K562 (cell line): Measurements from ENCODE around the gene RIC3. TPM values are rescaled to one million over a fixed set of nuclear protein-coding genes. Genes with fewer than 3 reads are reported as not detected.

ENCODE experiments used
- ATAC-seq: fragments of 200-7000 bp; cut with Tn5 transposase; 3 replicates; pipeline ENCODE4 v1.9.1; 2020; ENCODE audit warnings: moderate library complexity
- BruUV-seq: library from RNA; stranded (reverse); fragments of 400-500 nt; replicated peaks from 2 replicates; lab custom pipeline; 2021; lab: Mats Ljungman, UMichigan
- CTCF ChIA-PET: fragments of 300-600 bp; formaldehyde crosslinking; extraction: SDS; loops from one replicate; lab custom pipeline; 2021; ENCODE audit warnings: low intra/inter-chr PET ratio; lab: Yijun Ruan, JAX
- POLR2A ChIA-PET: fragments of 300-600, 350-650 bp; sonication (Branson Sonifier 250); formaldehyde crosslinking; extraction: SDS; loops from one replicate; lab custom pipeline; 2021; ENCODE audit warnings: antibody characterized with exemption, inconsistent platforms; lab: Yijun Ruan, JAX
- DNase-seq, 4 experiments: peaks; one replicate each; pipeline versions ENCODE4 v3.0.0 to v3.0.0-alpha.2; 2011 to 2018; ENCODE audit warnings: low spot score in 3 of 4, mixed read lengths in 3 of 4; ENCODE audit errors: extremely low read depth in 1 of 4
- FAIRE-seq: peaks from 2 replicates; lab custom pipeline; 2011; peaks lifted over from hg19 to GRCh38; lab: Jason Lieb, UNC
- H2AFZ ChIP-seq: 2 replicates; pipeline ENCODE4 v1.6.0; 2011; ENCODE audit warnings: low read depth, low read length, control low read depth, inconsistent platforms
- H3K27ac ChIP-seq: fragments of 200-600 bp; 3 replicates; pipeline ENCODE4 v1.8.0; 2011; ENCODE audit warnings: low read depth, mild to moderate bottlenecking, control low read depth, inconsistent platforms, low read length, moderate library complexity, mixed read lengths; ENCODE audit errors: extremely low read depth
- H3K27me3 ChIP-seq, 2 experiments: fragments of 300-600 bp in 1 of 2; 2 replicates in 1 of 2; 3 replicates in 1 of 2; pipeline versions ENCODE4 v1.6.0 to v1.8.0; 2011; ENCODE audit warnings: inconsistent platforms in 2 of 2, low read length in 2 of 2, mild to moderate bottlenecking in 1 of 2, mixed read lengths in 1 of 2, moderate library complexity in 1 of 2; ENCODE audit not compliant: control insufficient read depth in 2 of 2, insufficient read depth in 2 of 2
- H3K36me3 ChIP-seq: fragments of 300-600 bp; 3 replicates; pipeline ENCODE4 v1.8.0; 2011; ENCODE audit warnings: mild to moderate bottlenecking, low read length, inconsistent platforms; ENCODE audit not compliant: control insufficient read depth, insufficient read depth
- H3K4me1 ChIP-seq, 2 experiments: fragments of 200-600 bp in 1 of 2; replicated peaks in 1 of 2; 2 replicates in 1 of 2; 3 replicates in 1 of 2; pipeline versions ENCODE4 v1.5.1 to v1.8.0; 2011; ENCODE audit warnings: inconsistent platforms in 2 of 2, low read length in 2 of 2, mild to moderate bottlenecking in 1 of 2, mixed read lengths in 1 of 2, moderate library complexity in 1 of 2; ENCODE audit not compliant: control insufficient read depth in 2 of 2, insufficient read depth in 2 of 2
- H3K4me2 ChIP-seq: 2 replicates; pipeline ENCODE4 v1.6.1; 2011; ENCODE audit warnings: low read length, control low read depth, inconsistent platforms, mixed read lengths; ENCODE audit not compliant: insufficient read depth
- H3K4me3 ChIP-seq: fragments of 200-600 bp; sonication (generic), shearing (Covaris generic); 2 replicates; pipeline ENCODE4 v1.5.1; 2016; ENCODE audit warnings: control low read depth, inconsistent platforms
- H3K79me2 ChIP-seq: fragments of 200-600 bp; 3 replicates; pipeline ENCODE4 v1.8.0; 2011; ENCODE audit warnings: low read length, inconsistent platforms; ENCODE audit not compliant: control insufficient read depth, insufficient read depth
- H3K9ac ChIP-seq, 2 experiments: 2 replicates each; pipeline versions ENCODE4 v1.6.0 to v1.6.1; 2011; ENCODE audit warnings: low read depth in 2 of 2, low read length in 2 of 2, control low read depth in 1 of 2, inconsistent platforms in 1 of 2, mild to moderate bottlenecking in 1 of 2, mixed read lengths in 1 of 2; ENCODE audit not compliant: insufficient read depth in 1 of 2
- H3K9me1 ChIP-seq: one replicate; pipeline ENCODE4 v1.6.0; 2011; ENCODE audit warnings: inconsistent platforms, mild to moderate bottlenecking, low read length, moderate library complexity; ENCODE audit not compliant: control insufficient read depth, insufficient read depth
- H3K9me3 ChIP-seq: replicated peaks from 2 replicates; pipeline ENCODE4 v1.5.1; 2011; ENCODE audit warnings: low read depth, low read length, inconsistent platforms; ENCODE audit not compliant: control insufficient read depth, insufficient read depth
- H4K20me1 ChIP-seq: replicated peaks from 2 replicates; pipeline ENCODE4 v1.6.1; 2011; ENCODE audit warnings: low read length, inconsistent platforms, mixed read lengths; ENCODE audit not compliant: control insufficient read depth, insufficient read depth
- CBFA2T2 ChIP-seq: fragments of 450-650 bp; conservative IDR thresholded peaks from 2 replicates; pipeline ENCODE4 v1.6.1; 2017; ENCODE audit warnings: mild to moderate bottlenecking
- CBX5 ChIP-seq: IDR thresholded peaks from 2 replicates; pipeline ENCODE4 v1.6.1; 2014; ENCODE audit warnings: low read depth, borderline replicate concordance
- CCAR2 ChIP-seq: fragments of 200-400 bp; formaldehyde crosslinking; IDR thresholded peaks from 2 replicates; pipeline ENCODE4 v1.6.1; 2017; ENCODE audit warnings: mild to moderate bottlenecking, low read depth, low read length
- ETV5 ChIP-seq: sonication (generic); formaldehyde crosslinking; IDR thresholded peaks from 2 replicates; pipeline ENCODE4 v1.4.0; 2020; ENCODE audit warnings: low read depth, mild to moderate bottlenecking, missing genetic modification reagents
- EZH2 ChIP-seq: IDR thresholded peaks from 2 replicates; pipeline ENCODE4 v1.6.1; 2012; ENCODE audit warnings: low read depth, mild to moderate bottlenecking, inconsistent platforms, low read length, borderline replicate concordance
- FOS ChIP-seq: IDR thresholded peaks from 3 replicates; pipeline ENCODE4 v1.6.1; 2011; ENCODE audit not compliant: insufficient read length; ENCODE audit errors: extremely low read depth
- LARP7 ChIP-seq: fragments of 450-650 bp; IDR thresholded peaks from 2 replicates; pipeline ENCODE4 v1.6.1; 2016
- MED1 ChIP-seq: sonication (generic); formaldehyde crosslinking; IDR thresholded peaks from 2 replicates; pipeline ENCODE4 v1.8.1; 2023; ENCODE audit warnings: missing genetic modification reagents, borderline replicate concordance
- NFIX ChIP-seq: fragments of 250-450 bp; sonication (Bioruptor Pico); IDR thresholded peaks from 2 replicates; pipeline ENCODE4 v1.4.0; 2020; ENCODE audit warnings: low read depth, mild to moderate bottlenecking, moderate library complexity
- NONO ChIP-seq, 2 experiments: fragments of 200-400 bp in 1 of 2; fragments of 450-650 bp in 1 of 2; formaldehyde crosslinking in 1 of 2; IDR thresholded peaks; 2 replicates each; pipeline ENCODE4 v1.6.1; 2017; ENCODE audit warnings: low read depth in 2 of 2, mild to moderate bottlenecking in 2 of 2, moderate library complexity in 2 of 2, low read length in 1 of 2
- RBM17 ChIP-seq: fragments of 200-400 bp; formaldehyde crosslinking; IDR thresholded peaks from 2 replicates; pipeline ENCODE4 v1.6.1; 2017; ENCODE audit warnings: low read depth, mild to moderate bottlenecking, low read length, borderline replicate concordance
- RBM22 ChIP-seq: fragments of 200-400 bp; formaldehyde crosslinking; IDR thresholded peaks from 2 replicates; pipeline ENCODE4 v1.6.1; 2018; ENCODE audit warnings: low read length, low read depth; ENCODE audit not compliant: poor library complexity, severe bottlenecking
- RBM25 ChIP-seq: fragments of 200-400 bp; formaldehyde crosslinking; IDR thresholded peaks from 2 replicates; pipeline ENCODE4 v1.6.1; 2018; ENCODE audit warnings: low read length, low read depth, moderate library complexity; ENCODE audit not compliant: severe bottlenecking
- TEAD2 ChIP-seq: fragments of 450-650 bp; IDR thresholded peaks from 2 replicates; pipeline ENCODE4 v1.6.1; 2016; ENCODE audit warnings: missing genetic modification characterization, control low read depth, missing compliant biosample characterization
- ZNF121 ChIP-seq: sonication (generic); formaldehyde crosslinking; conservative IDR thresholded peaks from 2 replicates; pipeline ENCODE4 v1.8.0; 2022; ENCODE audit warnings: missing genetic modification reagents
- ZNF212 ChIP-seq: fragments of 450-650 bp; formaldehyde crosslinking; IDR thresholded peaks from 2 replicates; pipeline ENCODE4 v1.4.0; 2020; ENCODE audit warnings: mild to moderate bottlenecking
- ZNF274 ChIP-seq: IDR thresholded peaks from 2 replicates; pipeline ENCODE4 v1.6.1; 2011; ENCODE audit warnings: low read depth, mild to moderate bottlenecking, low read length, moderate library complexity, borderline replicate concordance
- ZNF354B ChIP-seq: fragments of 250-450 bp; sonication (Bioruptor Pico); IDR thresholded peaks from 2 replicates; pipeline ENCODE4 v1.4.0; 2020
- ZNF586 ChIP-seq: fragments of 450-650 bp; formaldehyde crosslinking; conservative IDR thresholded peaks from 2 replicates; pipeline ENCODE4 v1.4.0; 2020; ENCODE audit warnings: mild to moderate bottlenecking, moderate library complexity
- WGBS: fragments of 100-300 bp; shearing (Covaris generic); methylation state at CpG from one replicate; pipeline ENCODE4 v1.1.6; 2016; ENCODE audit warnings: low coverage, mixed read lengths; ENCODE audit not compliant: insufficient coverage; ENCODE audit errors: missing lambda C conversion rate; 5-methylcytosine and 5-hydroxymethylcytosine counted together
- in situ Hi-C: fragments of 300-500 bp; cut with MboI; formaldehyde crosslinking; loops from 4 replicates; pipeline ENCODE4 v1.15.0; 2018; ENCODE audit warnings: inconsistent platforms, mixed read lengths
- intact Hi-C: fragments of 100-400 bp; cut with micrococcal nuclease; formaldehyde crosslinking; loops from 2 replicates; pipeline ENCODE4 v1.14.2; 2022
- polyA plus RNA-seq, 8 experiments: library from polyadenylated mRNA; depleted of rRNA in 4 of 8; stranded (reverse) in 5 of 8; unstranded in 3 of 8; fragments of >200 nt; fragmentation: Nextera tagmentation in 2 of 8; fragmentation: Illumina TruSeq in 1 of 8; extraction: Ambion mirVana in 2 of 8; extraction: Trizol in 1 of 8; gene quantifications; 2 replicates each; pipeline versions ENCODE4 v1.2.1 to v1.2.3, GENCODE V29; 2011 to 2014; ENCODE audit warnings: inconsistent platforms in 1 of 8, missing spikeins in 1 of 8
- total RNA-seq, 7 experiments: library from RNA; depleted of rRNA in 6 of 7; stranded (reverse); fragments of >200 nt in 6 of 7; fragmentation: Illumina TruSeq in 2 of 7; extraction: Trizol in 2 of 7; gene quantifications; 2 replicates each; pipeline versions ENCODE4 v1.2.1 to v1.2.3, GENCODE V29; 2011 to 2021; ENCODE audit warnings: low replicate concordance in 1 of 7
- TF ChIP-seq, protein P1 (sequence below): fragments of 450-650 bp; IDR thresholded peaks from 2 replicates; pipeline ENCODE4 v1.6.1; 2016; ENCODE audit warnings: antibody characterized with exemption
- TF ChIP-seq, protein P2 (sequence below): sonication (generic); formaldehyde crosslinking; IDR thresholded peaks from 2 replicates; pipeline ENCODE4 v1.8.1; 2023; ENCODE audit warnings: mild to moderate bottlenecking, missing genetic modification reagents

Gene RIC3
- total and polyA plus RNA-seq, 9 of the 15 experiments (the other 6 are each of a cell fraction or from before 2014, with no cell fraction given) = 0.03 to 0.16 (median 0.05) TPM; not detected in 4

DNA sequence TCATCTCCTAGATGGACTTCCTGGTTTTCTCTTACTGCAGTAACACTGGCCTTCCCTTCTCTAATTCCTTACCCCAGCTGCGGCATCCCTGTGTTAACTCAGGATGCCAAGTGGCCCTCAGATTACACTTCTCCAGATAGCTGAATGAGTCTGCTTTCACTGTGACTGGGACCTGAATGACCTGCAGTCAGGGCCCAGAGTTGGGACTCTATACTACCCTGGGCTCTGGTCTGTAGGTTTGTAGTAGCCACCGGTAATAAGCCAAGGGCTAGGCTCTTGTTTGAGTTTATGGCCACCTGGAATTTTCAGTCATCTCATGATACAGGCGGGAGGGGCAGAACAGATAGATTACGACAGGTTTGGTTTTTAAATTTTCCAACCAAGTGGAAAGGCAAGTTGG, 63.7 kb downstream of the RIC3 start (continued):
- TF ChIP-seq MED1 = no peak
- TF ChIP-seq ZNF354B (CRISPR knock-in tag) = no peak
- TF ChIP-seq LARP7 = no peak
- TF ChIP-seq RBM22 = no peak
- no peak for TF ChIP-seq RBM17
- TF ChIP-seq ZNF212 = no peak
- TF ChIP-seq, protein P1, sequence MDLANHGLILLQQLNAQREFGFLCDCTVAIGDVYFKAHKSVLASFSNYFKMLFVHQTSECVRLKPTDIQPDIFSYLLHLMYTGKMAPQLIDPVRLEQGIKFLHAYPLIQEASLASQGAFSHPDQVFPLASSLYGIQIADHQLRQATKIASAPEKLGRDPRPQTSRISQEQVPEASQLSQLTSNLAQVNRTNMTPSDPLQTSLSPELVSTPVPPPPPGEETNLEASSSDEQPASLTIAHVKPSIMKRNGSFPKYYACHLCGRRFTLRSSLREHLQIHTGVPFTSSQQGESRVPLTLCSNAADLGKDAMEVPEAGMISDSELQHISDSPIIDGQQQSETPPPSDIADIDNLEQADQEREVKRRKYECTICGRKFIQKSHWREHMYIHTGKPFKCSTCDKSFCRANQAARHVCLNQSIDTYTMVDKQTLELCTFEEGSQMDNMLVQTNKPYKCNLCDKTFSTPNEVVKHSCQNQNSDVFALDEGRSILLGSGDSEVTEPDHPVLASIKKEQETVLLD = no peak
- TF ChIP-seq CBX5 = no peak
- TF ChIP-seq, all 486 proteins: peak for 0

DNA sequence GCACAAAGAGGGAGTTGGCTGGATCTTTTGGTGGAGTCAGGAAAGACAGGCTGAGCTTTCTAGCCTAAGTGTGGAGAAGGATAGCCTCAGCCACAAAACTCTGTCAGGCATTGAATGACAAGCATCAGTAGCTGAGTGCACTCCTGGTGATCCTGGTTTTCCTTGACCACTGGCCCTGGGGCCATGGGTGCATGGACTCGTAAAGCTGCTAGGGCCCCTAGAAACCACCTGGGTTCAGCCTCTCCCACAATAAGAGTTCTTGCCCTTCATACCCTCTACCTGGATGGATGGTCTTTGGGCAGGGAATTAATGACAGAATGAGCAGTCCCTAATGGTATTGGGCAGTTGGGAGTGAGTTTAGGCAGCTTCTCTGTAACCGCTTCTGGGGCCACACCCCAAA, 64.9 kb downstream of the RIC3 start:
- no peak overlapping the region for H3K4me3 ChIP-seq
- H3K27ac ChIP-seq = no peak overlapping the region
- H4K20me1 ChIP-seq = no peaks in the 10 kb centered on the region; the same call in 1 of the 2 replicates
- H3K9me3 ChIP-seq = no peaks in the 10 kb centered on the region
- POLR2A ChIA-PET = interaction anchor here (0.9 kb wide), 1 partner anchor 189 kb away, joined by 3 read pairs; no protein-coding TSS in a partner anchor
- no peak overlapping the region for H3K9ac ChIP-seq
- no peak for DNase-seq
- no peak for FAIRE-seq
- intact Hi-C loops (no loop called here), in situ Hi-C loops (no loop called here)
- no peaks in the 10 kb centered on the region for H3K79me2 ChIP-seq
- peaks cover 0 to 27% of the 10 kb centered on the region in 2 experiments; a peak in 3 of 5 replicates for H3K27me3 ChIP-seq
- no peak overlapping the region for H3K4me2 ChIP-seq
- H3K4me1 ChIP-seq = no peaks in the 10 kb centered on the region
- no peak overlapping the region for H2AFZ ChIP-seq
- BruUV-seq = no TSS peak
- no peak for ATAC-seq
- H3K36me3 ChIP-seq = no peaks in the 10 kb centered on the region
- 0% methylated on average over 2 of the region's 2 CpGs for WGBS
- CTCF ChIA-PET = no interaction called here
- no peaks in the 10 kb centered on the region for H3K9me1 ChIP-seq
- no peak for TF ChIP-seq CCAR2
- TF ChIP-seq ZNF121 (CRISPR knock-in tag) = no peak
- TF ChIP-seq NONO (IDR thresholded peaks at IDR 0.05; ENCODE audit: low read depth in 2 of 2, low read length in 1 of 2) = no peak
- TF ChIP-seq, protein P2, sequence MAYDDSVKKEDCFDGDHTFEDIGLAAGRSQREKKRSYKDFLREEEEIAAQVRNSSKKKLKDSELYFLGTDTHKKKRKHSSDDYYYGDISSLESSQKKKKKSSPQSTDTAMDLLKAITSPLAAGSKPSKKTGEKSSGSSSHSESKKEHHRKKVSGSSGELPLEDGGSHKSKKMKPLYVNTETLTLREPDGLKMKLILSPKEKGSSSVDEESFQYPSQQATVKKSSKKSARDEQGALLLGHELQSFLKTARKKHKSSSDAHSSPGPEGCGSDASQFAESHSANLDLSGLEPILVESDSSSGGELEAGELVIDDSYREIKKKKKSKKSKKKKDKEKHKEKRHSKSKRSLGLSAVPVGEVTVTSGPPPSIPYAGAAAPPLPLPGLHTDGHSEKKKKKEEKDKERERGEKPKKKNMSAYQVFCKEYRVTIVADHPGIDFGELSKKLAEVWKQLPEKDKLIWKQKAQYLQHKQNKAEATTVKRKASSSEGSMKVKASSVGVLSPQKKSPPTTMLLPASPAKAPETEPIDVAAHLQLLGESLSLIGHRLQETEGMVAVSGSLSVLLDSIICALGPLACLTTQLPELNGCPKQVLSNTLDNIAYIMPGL (CRISPR knock-in tag) = no peak
- TF ChIP-seq ETV5 = no peak
- TF ChIP-seq RBM25 = no peak
- TF ChIP-seq CBFA2T2 = no peak
- no peak for TF ChIP-seq ZNF274
- no peak for TF ChIP-seq NFIX (CRISPR knock-in tag)
- TF ChIP-seq EZH2 = no peak
- TF ChIP-seq TEAD2 (tag) = no peak
- no peak for TF ChIP-seq ZNF586 (CRISPR knock-in tag)
- no peak for TF ChIP-seq FOS
